ENCODE results near the gene PRKCB.

PRKCB gene

DNA sequence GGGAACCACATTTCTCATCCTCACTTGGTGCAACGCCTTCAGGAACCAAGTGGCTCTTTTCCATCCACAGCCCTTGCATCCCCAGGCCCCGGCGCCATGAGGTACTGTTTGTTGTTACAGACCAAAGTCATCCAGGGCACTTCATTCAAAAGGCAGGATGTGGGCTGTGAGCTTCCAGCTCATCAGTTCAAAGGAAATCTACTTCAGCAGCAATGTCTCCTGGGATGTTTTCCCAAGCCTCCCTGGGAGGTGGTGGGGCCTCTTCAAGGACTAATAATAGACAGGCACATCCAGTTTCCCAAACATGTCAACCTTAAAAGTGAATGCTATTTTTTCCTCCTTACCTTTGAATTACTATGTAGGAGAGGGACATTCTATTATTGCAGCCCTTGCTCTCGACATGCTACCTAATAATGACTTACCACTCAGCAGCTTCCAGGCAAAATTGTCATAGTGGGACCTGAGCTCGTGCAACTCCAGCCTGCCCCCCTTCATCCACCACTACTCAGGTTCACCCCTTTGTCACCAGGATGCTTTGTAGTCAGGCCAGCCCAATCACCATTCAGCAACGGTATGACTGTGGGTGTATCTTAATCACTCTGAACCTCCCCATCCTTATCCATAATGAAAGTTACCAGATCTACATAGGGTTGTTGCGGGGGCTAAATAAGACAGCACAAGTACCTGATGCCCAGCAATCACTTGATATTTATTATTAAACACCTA, 1.7 kb upstream of the PRKCB start:
- DNase-seq: no peak
- in situ Hi-C loops (cut with MboI; ENCODE audit: low pct_unique_long_range_greater_than_20kb, low sequenced_read_pairs): no loop called here

DNA sequence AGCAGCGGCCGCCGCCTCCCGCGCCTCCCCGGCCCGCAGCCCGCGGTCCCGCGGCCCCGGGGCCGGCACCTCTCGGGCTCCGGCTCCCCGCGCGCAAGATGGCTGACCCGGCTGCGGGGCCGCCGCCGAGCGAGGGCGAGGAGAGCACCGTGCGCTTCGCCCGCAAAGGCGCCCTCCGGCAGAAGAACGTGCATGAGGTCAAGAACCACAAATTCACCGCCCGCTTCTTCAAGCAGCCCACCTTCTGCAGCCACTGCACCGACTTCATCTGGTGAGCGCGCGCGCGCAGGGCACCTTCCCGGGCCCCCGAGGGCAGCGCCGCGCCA, 258 bp downstream of the PRKCB start:
- DNase-seq: no peak
- in situ Hi-C loops (cut with MboI; ENCODE audit: low pct_unique_long_range_greater_than_20kb, low sequenced_read_pairs): no loop called here

DNA sequence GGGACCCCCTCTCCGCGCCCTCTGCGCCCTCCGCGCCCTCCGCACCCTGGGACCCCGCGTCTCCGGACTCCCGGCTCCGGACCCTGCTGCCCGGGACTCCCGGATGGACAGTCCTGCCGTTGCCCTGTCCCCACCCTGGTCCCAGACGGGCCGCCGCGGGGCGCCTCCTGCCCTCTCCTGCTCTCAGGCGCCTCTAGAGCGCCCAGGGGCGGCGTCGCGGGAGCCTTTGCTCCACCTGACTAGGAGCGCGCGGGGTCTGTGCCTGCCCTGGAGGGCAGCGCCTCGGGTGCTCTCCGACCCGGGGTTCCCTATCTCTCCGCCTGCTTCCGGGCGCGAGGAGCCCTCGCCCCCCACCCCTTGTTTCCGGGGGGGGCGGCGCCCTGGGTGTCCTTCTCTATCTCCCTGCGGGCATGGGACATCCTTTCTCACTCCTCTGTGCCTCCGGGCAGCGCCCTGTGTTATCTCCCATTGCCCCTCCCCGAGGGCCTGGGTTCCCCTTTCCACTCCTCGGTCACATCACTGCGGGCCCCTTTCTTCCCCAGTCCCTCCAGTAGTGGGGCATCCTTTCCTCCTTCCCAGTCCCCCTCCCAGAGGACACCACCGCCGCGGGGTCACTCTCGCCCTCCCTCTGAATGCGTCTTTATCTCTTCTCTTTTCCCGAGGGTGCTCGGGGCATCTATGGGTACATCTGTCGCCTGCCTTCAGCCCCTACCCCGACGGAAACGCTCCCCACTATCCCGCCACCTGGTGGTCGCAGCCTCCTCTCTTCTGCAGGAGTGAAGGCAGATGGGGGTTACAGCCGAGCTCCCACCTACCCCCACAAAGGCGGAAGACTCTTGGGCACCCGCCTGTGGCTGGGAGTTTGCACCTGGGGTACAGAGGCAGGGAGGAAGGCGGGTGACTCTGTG, 875 bp downstream of the PRKCB start:
- in situ Hi-C loops (cut with MboI; ENCODE audit: low pct_unique_long_range_greater_than_20kb, low sequenced_read_pairs): no loop called here
- peak; percentile 60 for DNase-seq

DNA sequence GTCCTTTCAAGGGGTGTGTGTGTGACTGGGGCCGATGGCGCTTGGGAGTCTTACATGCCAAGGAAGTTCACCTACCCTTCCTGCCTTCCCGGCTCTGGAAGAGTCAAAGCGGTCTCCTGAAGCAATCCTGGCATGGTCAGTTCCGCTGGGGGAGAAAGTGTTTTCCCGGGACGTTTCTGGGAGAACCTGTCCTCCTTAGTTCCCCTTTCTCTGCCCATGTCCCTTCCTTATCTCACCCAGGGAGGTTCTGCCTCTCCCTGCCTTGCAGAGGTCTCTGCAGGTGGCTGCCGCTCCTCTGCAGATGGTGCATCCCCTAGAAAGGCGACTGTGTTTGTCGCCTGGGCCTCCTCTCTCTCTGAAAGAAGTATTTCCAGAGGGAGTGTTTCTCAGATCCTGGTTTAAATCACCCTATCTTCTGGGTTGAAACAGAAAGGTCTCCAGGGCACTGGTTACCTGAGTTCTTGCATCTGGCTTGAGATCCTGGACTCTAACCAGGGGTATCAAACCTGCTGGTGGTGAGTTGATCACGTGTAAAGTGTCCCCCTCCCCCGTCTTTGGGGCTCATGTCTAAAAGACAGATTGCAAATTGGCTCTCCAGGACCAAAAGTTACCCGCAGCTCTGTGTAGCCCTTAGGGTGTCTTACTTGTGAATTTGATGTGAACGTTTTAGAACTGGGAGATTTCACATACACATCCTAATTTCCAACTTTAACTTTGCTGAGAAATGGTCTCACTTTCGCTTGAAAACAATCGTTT, 1.9 kb downstream of the PRKCB start:
- DNase-seq: peak; percentile 46
- in situ Hi-C loops (cut with MboI; ENCODE audit: low pct_unique_long_range_greater_than_20kb, low sequenced_read_pairs): no loop called here

DNA sequence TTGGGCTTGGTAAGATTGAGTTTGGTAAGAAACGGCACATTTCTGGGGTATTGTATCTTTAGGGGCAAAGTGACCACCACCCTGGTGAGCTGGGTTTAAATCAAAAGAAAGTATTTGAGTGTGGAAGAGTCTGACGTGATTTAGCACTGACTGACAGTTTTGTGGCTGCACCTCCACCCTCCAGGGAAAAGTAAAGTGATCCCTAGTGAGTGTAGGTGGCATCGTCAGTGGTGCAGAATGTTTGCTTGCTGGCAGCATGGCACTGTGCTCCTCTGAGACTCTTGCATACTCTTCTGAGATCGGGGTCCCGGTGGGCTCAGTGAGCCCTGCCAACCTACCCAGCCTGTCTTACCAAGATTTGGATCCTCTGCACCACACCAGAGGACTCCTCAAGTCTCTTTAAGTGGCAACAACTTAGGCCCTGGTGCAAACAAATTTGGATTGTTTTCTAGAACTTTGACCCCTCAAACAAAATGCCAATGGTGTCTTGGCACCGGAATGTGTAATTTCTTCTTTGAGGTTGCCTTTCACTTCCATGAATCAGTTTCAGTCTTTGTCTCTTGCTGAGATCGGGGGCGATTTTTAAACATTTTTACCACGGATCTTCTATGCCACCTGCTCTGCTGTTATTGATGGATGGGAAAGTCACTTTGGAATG, 2.8 kb downstream of the PRKCB start:
- DNase-seq: no peak
- in situ Hi-C loops (cut with MboI; ENCODE audit: low pct_unique_long_range_greater_than_20kb, low sequenced_read_pairs): no loop called here

DNA sequence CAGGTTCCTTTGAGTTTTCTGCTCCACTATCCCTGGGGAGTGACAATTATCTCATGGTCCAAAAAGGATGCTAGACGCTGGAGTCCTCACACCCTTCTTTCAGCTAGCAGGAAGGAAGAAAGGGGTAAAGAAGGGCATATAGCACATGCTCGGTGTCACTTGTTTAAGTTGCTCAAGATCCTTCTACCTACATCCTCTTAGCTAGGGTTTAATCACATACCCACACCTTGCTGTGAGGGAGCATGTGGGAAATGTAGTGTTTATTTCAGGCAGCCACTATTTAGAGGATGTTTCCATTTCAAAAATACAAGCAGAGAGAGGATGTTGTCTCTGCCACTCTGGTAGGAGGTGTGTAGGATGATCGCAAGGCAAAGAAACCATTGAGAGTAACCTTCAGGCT, 4.5 kb downstream of the PRKCB start:
- DNase-seq: no peak
- in situ Hi-C loops (cut with MboI; ENCODE audit: low pct_unique_long_range_greater_than_20kb, low sequenced_read_pairs): no loop called here

DNA sequence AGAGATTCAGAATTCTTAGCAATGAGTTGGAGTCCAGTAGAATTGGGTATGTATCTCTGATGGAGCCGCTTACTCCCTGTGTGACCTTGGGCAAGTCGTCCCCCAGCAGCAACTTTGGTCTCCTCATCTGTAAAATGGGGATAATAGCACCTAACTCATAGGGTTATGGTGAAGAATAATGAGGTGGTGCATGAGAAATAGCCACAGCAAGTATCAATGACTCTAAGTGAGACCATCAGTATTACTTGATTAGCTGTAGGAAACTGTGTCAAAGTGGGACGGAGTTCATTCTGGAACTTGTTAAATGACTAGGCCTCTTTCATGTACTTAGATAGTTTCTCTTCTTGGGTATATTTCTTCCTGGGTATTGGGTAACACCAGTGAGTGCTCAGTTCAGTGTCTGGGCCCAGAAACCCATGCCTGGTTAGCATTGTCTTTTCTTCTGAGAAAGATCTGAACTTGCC, 6.4 kb downstream of the PRKCB start:
- no peak for DNase-seq
- in situ Hi-C loops (cut with MboI; ENCODE audit: low pct_unique_long_range_greater_than_20kb, low sequenced_read_pairs): no loop called here

DNA sequence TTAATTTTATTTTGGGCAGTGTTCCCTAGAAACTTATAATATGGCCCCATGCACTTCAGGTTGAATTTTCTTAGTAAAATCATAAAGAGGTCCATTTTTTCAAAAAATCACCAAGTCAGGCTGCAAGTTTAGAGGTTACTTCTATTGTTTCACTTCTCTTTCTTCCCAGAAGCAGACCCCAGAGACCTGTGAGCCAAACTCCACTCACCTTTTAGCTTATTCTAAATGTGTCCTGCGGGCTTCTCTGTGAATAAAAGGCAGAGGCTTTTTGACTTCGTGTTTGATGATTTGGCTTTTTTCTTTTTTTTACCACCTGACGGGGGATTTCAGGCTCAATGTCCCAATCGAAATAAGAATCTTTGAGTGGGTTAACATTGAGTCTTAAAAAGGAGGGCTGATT, 7.4 kb downstream of the PRKCB start:
- no peak for DNase-seq
- in situ Hi-C loops (cut with MboI; ENCODE audit: low pct_unique_long_range_greater_than_20kb, low sequenced_read_pairs): no loop called here

DNA sequence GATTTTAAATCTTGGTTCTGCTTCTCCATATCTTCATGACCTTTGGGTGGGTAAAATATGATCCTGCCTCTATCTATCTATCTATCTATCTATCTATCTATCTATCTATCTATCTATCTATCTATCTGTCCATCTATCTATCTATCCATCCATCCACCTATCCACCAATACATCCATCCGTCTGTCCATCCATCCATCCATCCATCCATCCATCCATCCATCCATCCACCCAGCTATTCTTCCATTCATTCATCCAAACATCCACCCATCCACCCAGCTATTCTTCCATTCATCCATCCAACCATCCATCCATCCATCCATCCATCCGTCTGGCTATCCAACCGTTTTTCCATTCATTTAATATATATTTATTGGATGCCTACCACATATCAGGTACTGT, 11.5 kb downstream of the PRKCB start:
- in situ Hi-C loops (cut with MboI; ENCODE audit: low pct_unique_long_range_greater_than_20kb, low sequenced_read_pairs): no loop called here
- no peak for DNase-seq

DNA sequence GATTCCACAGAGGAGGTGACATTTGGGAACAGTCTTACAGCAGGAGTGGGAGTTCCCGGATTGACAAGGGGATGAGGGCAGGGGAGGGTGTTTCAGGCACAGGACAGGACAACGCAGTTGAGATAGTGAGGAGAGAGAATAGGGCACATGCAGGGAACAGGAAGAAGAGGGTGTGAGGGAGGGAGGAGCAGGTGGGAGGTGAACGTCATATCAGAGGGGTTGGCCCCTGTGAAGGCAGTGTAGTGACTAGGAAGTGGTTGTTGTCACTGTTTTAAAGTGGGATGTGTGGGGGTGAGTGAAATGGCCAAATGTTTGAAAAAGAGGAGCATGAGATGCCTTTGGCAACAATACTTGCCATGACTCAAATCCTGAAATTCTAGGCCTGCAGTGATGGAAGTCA, 12.2 kb downstream of the PRKCB start:
- in situ Hi-C loops (cut with MboI; ENCODE audit: low pct_unique_long_range_greater_than_20kb, low sequenced_read_pairs): no loop called here

DNA sequence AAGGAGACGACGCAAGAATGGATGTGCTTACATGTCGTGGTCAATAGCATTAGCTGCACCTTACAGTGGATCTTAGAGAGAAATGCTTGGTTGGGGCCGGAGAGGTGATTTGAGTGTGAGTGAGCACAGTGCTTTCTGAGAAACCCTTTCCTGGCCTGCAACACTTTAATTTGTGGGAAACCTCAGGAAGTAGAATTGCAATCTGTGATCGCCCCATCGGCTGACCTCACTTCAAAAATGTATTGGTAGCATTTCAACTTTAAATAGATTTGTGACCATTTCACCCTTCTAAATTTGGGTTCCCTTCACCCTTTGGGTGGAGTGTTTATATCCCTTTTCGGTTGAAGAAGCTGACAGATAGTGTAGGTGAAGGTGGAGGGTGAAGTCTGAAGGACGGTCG, 13.2 kb downstream of the PRKCB start:
- in situ Hi-C loops (cut with MboI; ENCODE audit: low pct_unique_long_range_greater_than_20kb, low sequenced_read_pairs): no loop called here
- DNase-seq: no peak

More for the DNA sequence above, 12.2 kb downstream of the PRKCB start:
- peak; percentile 50 for DNase-seq

DNA sequence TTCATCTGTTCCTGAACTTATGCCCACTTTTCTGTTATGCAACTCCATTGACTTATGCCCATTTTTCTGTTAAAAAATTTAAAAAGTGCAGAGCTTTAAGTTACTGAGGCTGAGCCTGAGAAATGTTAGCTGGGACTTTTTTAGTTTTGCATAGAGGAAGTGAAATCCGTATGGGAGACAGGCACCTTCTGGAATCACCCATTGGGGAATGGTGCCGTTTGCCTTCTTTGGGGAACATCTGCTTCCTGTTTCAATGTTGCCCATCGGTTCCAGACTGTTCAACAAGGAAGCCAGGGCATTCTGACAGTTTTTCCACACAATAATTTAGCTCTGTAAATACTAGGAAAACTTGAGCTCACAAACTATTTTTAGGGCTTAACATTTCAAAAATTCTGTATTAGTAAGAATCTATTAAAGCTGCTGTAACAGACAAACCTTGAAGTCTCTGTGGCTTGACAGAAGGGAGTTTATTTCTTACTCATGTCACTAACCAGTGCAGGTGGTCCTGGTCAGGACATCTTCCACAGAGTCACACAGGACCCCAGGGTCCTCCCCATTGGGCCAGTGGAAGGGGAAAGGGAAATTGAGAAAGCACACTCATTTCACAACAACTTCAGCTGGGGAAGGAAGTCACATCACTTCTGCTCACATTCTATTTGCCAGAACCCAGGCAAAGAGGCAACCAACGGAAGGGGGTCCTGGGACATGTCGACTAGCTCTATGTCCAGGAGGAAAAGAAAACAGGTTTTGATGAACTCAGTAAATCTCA, 17.2 kb downstream of the PRKCB start:
- DNase-seq: peak; percentile 29
- in situ Hi-C loops (cut with MboI; ENCODE audit: low pct_unique_long_range_greater_than_20kb, low sequenced_read_pairs): no loop called here

DNA sequence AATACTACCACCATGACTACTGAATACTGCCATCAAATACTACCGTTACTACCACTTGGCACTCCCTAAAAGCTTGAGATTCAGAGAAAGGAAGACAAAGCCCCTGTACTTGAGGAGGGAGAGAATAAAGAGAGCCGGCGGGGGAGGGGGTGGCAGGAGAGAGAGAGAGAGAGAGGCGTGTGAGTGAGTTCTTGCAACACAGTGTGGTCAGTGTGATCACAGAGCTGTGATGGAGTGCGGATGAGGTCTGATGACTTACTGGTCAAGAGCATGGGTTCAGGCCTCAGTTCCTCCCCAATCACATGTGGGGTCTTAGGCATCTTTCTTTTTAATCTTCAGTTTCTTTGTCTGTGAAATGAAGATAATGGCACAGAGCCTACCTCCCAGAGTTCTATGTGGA, 19.2 kb downstream of the PRKCB start:
- no peak for DNase-seq
- in situ Hi-C loops (cut with MboI; ENCODE audit: low pct_unique_long_range_greater_than_20kb, low sequenced_read_pairs): no loop called here

DNA sequence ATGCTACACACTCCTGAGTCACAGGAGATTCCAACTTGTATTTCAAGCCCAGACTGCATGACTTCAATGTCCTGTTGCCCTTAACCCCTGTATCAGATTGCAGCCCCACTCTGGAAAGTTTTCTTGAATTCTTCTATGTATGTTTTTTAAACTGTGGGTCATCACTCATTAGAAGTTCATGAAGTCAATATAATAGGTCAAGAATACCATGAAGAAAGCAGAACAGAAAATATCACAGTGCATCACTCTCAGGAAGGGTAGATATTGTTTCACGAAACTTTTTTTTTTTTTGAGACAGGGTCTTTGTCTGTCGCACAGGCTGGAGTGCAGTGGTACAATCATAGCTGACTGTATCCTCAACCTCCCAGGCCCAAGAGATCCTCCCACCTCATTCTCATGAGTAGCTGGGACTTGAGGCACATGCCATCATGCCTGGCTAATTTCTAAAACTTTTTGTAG, 20.5 kb downstream of the PRKCB start:
- in situ Hi-C loops (cut with MboI; ENCODE audit: low pct_unique_long_range_greater_than_20kb, low sequenced_read_pairs): no loop called here
- DNase-seq: no peak

DNA sequence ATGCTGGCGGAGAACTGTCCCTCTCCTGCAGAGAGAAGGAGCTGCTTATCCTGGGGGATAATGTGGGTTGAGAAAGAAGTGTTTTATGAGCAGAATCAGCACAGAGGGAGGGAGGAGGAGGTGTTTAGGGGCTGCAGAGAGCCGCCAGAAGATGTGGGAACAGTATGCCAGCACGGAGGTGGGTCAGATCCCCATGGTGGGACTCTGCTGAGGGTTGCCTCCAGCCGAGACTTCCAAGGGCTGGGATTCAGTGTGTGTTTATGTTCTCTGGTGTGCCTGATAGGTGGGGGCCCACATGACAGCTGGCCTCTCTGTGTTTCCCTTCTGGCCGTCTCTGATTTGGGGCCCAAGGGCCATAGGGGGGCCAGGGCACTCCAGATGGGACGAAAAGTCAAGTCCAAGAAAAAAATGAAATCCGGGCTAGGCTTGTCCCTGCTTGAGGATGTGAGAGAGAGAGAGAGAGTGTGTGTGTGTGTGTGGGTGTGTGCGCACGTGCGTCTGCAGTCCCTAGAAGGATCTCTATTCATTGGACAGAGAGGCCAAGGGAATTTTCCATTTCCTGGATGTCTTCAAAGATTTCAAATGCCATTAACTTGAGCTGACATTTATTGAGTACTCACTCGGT, 21.6 kb downstream of the PRKCB start:
- in situ Hi-C loops (cut with MboI; ENCODE audit: low pct_unique_long_range_greater_than_20kb, low sequenced_read_pairs): no loop called here
- no peak for DNase-seq

DNA sequence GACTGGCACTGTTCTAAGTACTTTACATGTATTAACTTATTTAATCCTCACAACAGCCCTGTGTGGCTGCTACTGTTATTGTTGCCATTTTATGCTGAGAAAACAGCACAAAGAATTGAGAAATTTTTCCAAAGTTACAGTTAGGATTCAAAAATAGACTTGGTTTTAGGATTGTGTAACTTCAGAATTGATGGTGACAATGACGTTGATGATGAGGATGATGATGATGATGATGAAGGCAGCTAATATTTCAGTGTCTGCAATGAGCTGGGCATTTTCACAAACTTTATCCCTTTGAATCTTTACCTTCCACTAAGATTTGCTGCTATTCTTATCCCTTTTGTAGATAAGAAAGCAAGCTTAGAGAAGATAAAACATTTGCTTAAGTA, 22.1 kb downstream of the PRKCB start:
- in situ Hi-C loops (cut with MboI; ENCODE audit: low pct_unique_long_range_greater_than_20kb, low sequenced_read_pairs): no loop called here
- no peak for DNase-seq

DNA sequence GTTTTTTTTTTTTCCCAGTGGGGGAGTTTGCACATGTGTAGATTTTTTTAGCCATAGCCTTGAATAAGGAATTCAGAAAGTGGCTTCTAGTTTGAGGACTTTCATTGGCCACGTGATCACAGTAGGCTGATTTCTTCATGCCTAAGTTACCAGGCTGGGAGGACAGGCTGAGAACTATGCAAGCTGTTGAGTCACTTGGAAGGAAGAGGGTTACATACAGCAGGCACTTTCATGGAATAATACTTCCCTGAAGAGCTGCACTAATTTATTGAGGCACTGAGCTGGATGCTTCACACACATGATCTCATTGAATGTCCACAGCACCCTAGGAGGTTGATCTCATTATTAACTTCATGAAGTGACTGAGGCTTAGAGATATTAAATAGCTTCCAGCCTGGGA, 22.8 kb downstream of the PRKCB start:
- in situ Hi-C loops (cut with MboI; ENCODE audit: low pct_unique_long_range_greater_than_20kb, low sequenced_read_pairs): no loop called here

DNA sequence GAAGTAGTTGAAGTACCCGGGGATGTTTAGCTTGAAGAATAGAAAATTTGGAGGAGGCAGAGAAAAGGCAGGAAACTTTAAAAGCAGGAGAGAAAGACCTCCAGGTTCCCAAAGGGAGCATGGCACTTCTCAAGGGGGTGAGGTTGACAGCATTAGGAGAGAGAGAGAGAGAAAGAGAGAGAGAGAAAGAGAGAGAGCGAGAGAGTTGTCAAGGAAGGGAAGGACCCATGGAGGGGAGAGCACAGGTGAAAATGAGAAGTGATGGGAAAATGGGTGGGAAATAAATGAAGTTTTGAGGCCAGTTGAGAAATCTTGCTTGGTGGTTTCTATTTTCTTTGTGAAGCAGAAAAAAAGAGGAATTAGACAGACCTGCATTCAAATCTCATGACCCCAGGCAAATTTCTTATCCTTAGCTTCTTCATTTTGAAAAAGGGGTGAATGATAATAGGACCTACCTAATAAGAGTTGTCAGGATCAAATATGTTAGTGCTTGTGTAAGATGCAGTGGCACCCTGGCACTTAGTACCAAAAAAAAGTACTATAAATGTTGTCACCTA, 24.0 kb downstream of the PRKCB start:
- in situ Hi-C loops (cut with MboI; ENCODE audit: low pct_unique_long_range_greater_than_20kb, low sequenced_read_pairs): no loop called here
- no peak for DNase-seq

More for the DNA sequence above, 22.8 kb downstream of the PRKCB start:
- DNase-seq: no peak
